NB4 (cell line): ENCODE results near the gene SIPA1L2.

ENCODE experiments used
- CTCF ChIP-seq: IDR thresholded peaks from one replicate; pipeline ENCODE4 v1.5.1; 2012; ENCODE audit warnings: low read depth, low read length
- MAX ChIP-seq: IDR thresholded peaks from 2 replicates; pipeline ENCODE4 v1.6.1; 2011; ENCODE audit warnings: low read depth, low read length
- MYC ChIP-seq: IDR thresholded peaks from 2 replicates; pipeline ENCODE4 v1.6.1; 2011; ENCODE audit warnings: low read depth, low read length
- POLR2A ChIP-seq: IDR thresholded peaks from 2 replicates; pipeline ENCODE4 v1.6.1; 2011; ENCODE audit warnings: mild to moderate bottlenecking; ENCODE audit not compliant: insufficient read length; ENCODE audit errors: extremely low read depth

- TF ChIP-seq CTCF (no peak), POLR2A (no peak), MYC (no peak), MAX (no peak)
Measured at GRCh38 chr1:232644209-232644608, 14.3 kb upstream of the SIPA1L2 start.
